GM19193 (cell line): ENCODE results near the gene N4BP2L1.

ENCODE experiments used
- POLR2A ChIP-seq: IDR thresholded peaks from 4 replicates; pipeline ENCODE4 v1.6.1; 2011; ENCODE audit not compliant: insufficient read depth, insufficient read length; ENCODE audit errors: extremely low read depth

N4BP2L1 gene

GRCh38 chr13:32425158-32425557 lies 2.8 kb downstream of the N4BP2L1 start:
- TF ChIP-seq POLR2A, result no peak

GRCh38 chr13:32423592-32423991 lies 4.3 kb downstream of the N4BP2L1 start:
- no peak for TF ChIP-seq POLR2A

GRCh38 chr13:32419862-32420261 lies 8.1 kb downstream of the N4BP2L1 start:
- TF ChIP-seq POLR2A, result no peak

GRCh38 chr13:32417995-32418394 lies 9.9 kb downstream of the N4BP2L1 start:
- no peak for TF ChIP-seq POLR2A

GRCh38 chr13:32415019-32415418 lies 12.9 kb downstream of the N4BP2L1 start:
- TF ChIP-seq POLR2A, result no peak

- TF ChIP-seq POLR2A, result no peak
Measured at GRCh38 chr13:32414580-32414979, 13.3 kb downstream of the N4BP2L1 start.

- no peak for TF ChIP-seq POLR2A
Measured at GRCh38 chr13:32413284-32413683, 14.6 kb downstream of the N4BP2L1 start.

GRCh38 chr13:32409561-32410421 lies 18.1 kb downstream of the N4BP2L1 start:
- TF ChIP-seq POLR2A, result no peak

- no peak for TF ChIP-seq POLR2A
Measured at GRCh38 chr13:32409001-32409313, 19.0 kb downstream of the N4BP2L1 start.

- TF ChIP-seq POLR2A, result no peak
Measured at GRCh38 chr13:32408296-32409000, 19.5 kb downstream of the N4BP2L1 start.

- TF ChIP-seq POLR2A, result no peak
Measured at GRCh38 chr13:32407854-32408253, 20.1 kb downstream of the N4BP2L1 start.

GRCh38 chr13:32403108-32403507 lies 24.8 kb downstream of the N4BP2L1 start:
- no peak for TF ChIP-seq POLR2A

GRCh38 chr13:32391101-32391619 lies 36.8 kb downstream of the N4BP2L1 start:
- no peak for TF ChIP-seq POLR2A

- TF ChIP-seq POLR2A, result no peak
Measured at GRCh38 chr13:32390484-32390883, 37.4 kb downstream of the N4BP2L1 start.

GRCh38 chr13:32390048-32390447 lies 37.9 kb downstream of the N4BP2L1 start:
- no peak for TF ChIP-seq POLR2A

- TF ChIP-seq POLR2A, result no peak
Measured at GRCh38 chr13:32385410-32385809, 42.5 kb downstream of the N4BP2L1 start.

GRCh38 chr13:32384702-32385101 lies 43.2 kb downstream of the N4BP2L1 start:
- TF ChIP-seq POLR2A, result no peak
